ENCODE measurements around the gene TOE1. TPM values are rescaled to one million over a fixed set of nuclear protein-coding genes. Genes with fewer than 3 reads are reported as not detected.

The TOE1 gene
- total RNA-seq, 1 donor from 2014 or later: 6.1 TPM

GRCh38 chr1:45327644-45328515 lies 12.1 kb upstream of the TOE1 start:
- TF ChIP-seq EZH2phosphoT487 (IDR thresholded peaks at IDR 0.05) (no peak), EZH2 (IDR thresholded peaks at IDR 0.05) (no peak)
- DNase-seq (ENCODE audit: low spot score): no peak
- H3K27ac Mint-ChIP-seq: no peak overlapping the region
- H4K20me1 ChIP-seq (ENCODE audit: low read depth): no peaks in the 10 kb centered on the region
- peaks cover 32% of the 10 kb centered on the region for H3K4me1 Mint-ChIP-seq
- no peak overlapping the region for H3K4me3 ChIP-seq
- peak overlapping the region; percentile 34 for H3K27ac ChIP-seq
- H3K27me3 Mint-ChIP-seq (ENCODE audit: insufficient read depth, low read depth): peaks cover 8% of the 10 kb centered on the region
- H3F3A ChIP-seq (ENCODE audit: low read depth): peaks cover 34% of the 10 kb centered on the region
- no peak overlapping the region for H3K9ac ChIP-seq
- no peaks in the 10 kb centered on the region for H3K9me3 ChIP-seq (ENCODE audit: low read depth)
- peaks cover 17% of the 10 kb centered on the region for H3K4me1 ChIP-seq
- no peak overlapping the region for H3K4me2 ChIP-seq
- H3K27me3 ChIP-seq: no peaks in the 10 kb centered on the region
- H3K79me2 ChIP-seq (ENCODE audit: low read depth): no peaks in the 10 kb centered on the region
- H3K9me3 Mint-ChIP-seq: no peaks in the 10 kb centered on the region
- peaks cover 9% of the 10 kb centered on the region for H3K36me3 Mint-ChIP-seq
- no peaks in the 10 kb centered on the region for H3K36me3 ChIP-seq
- H3K4me3 Mint-ChIP-seq: no peak overlapping the region
- no peak overlapping the region for H2AFZ ChIP-seq (replicated peaks)

- H3K4me1 ChIP-seq: peaks cover 17% of the 10 kb centered on the region
- H3K9me3 ChIP-seq (ENCODE audit: low read depth): no peaks in the 10 kb centered on the region
- peaks cover 34% of the 10 kb centered on the region for H3F3A ChIP-seq (ENCODE audit: low read depth)
- H3K27ac ChIP-seq: peak overlapping the region; percentile 76
- H3K4me3 Mint-ChIP-seq: no peak overlapping the region
- H3K36me3 ChIP-seq: no peaks in the 10 kb centered on the region
- H3K27me3 ChIP-seq: no peaks in the 10 kb centered on the region
- peaks cover 32% of the 10 kb centered on the region for H3K4me1 Mint-ChIP-seq
- no peaks in the 10 kb centered on the region for H4K20me1 ChIP-seq (ENCODE audit: low read depth)
- no peaks in the 10 kb centered on the region for H3K79me2 ChIP-seq (ENCODE audit: low read depth)
- H2AFZ ChIP-seq (replicated peaks): no peak overlapping the region
- no peak overlapping the region for H3K9ac ChIP-seq
- TF ChIP-seq CTCF (IDR thresholded peaks at IDR 0.05): no peak
- no peak for TF ChIP-seq EZH2phosphoT487 (IDR thresholded peaks at IDR 0.05)
- no peak for TF ChIP-seq EZH2 (IDR thresholded peaks at IDR 0.05)
- H3K27ac Mint-ChIP-seq: peak overlapping the region; percentile 85
- H3K4me3 ChIP-seq: no peak overlapping the region
- H3K9me3 Mint-ChIP-seq: no peaks in the 10 kb centered on the region
- no peak overlapping the region for H3K4me2 ChIP-seq
- no peak for DNase-seq (ENCODE audit: low spot score)
- H3K36me3 Mint-ChIP-seq: peaks cover 9% of the 10 kb centered on the region
- H3K27me3 Mint-ChIP-seq (ENCODE audit: insufficient read depth, low read depth): peaks cover 8% of the 10 kb centered on the region
Measured at GRCh38 chr1:45328680-45329079, 11.3 kb upstream of the TOE1 start.

GRCh38 chr1:45329445-45329844 lies 10.5 kb upstream of the TOE1 start:
- H2AFZ ChIP-seq (replicated peaks): no peak overlapping the region
- peak; percentile 21 for DNase-seq (ENCODE audit: low spot score)
- peaks cover 34% of the 10 kb centered on the region for H3K4me1 Mint-ChIP-seq
- no peaks in the 10 kb centered on the region for H3K9me3 ChIP-seq (ENCODE audit: low read depth)
- no peaks in the 10 kb centered on the region for H3K36me3 ChIP-seq
- H3F3A ChIP-seq (ENCODE audit: low read depth): peaks cover 34% of the 10 kb centered on the region
- TF ChIP-seq EZH2phosphoT487 (IDR thresholded peaks at IDR 0.05) (no peak), EZH2 (IDR thresholded peaks at IDR 0.05) (no peak), CTCF (IDR thresholded peaks at IDR 0.05) (no peak)
- H3K79me2 ChIP-seq (ENCODE audit: low read depth): no peaks in the 10 kb centered on the region
- peaks cover 5% of the 10 kb centered on the region for H3K27me3 Mint-ChIP-seq (ENCODE audit: insufficient read depth, low read depth)
- H3K4me1 ChIP-seq: peaks cover 17% of the 10 kb centered on the region
- no peak overlapping the region for H3K4me3 Mint-ChIP-seq
- no peaks in the 10 kb centered on the region for H4K20me1 ChIP-seq (ENCODE audit: low read depth)
- H3K4me3 ChIP-seq: no peak overlapping the region
- no peaks in the 10 kb centered on the region for H3K9me3 Mint-ChIP-seq
- no peaks in the 10 kb centered on the region for H3K27me3 ChIP-seq
- no peak overlapping the region for H3K27ac Mint-ChIP-seq
- peak overlapping the region; percentile 76 for H3K27ac ChIP-seq
- no peak overlapping the region for H3K9ac ChIP-seq
- peaks cover 13% of the 10 kb centered on the region for H3K36me3 Mint-ChIP-seq
- H3K4me2 ChIP-seq: peak overlapping the region; percentile 22

All from neural progenitor cell (in vitro differentiated cells).